ENCODE measurements around the gene TOX3. TPM values are rescaled to one million over a fixed set of nuclear protein-coding genes. Genes with fewer than 3 reads are reported as not detected.

TOX3 gene
- total and polyA plus RNA-seq, 2 donors (not counting 1 experiment from before 2014, with no cell fraction given) = not detected

DNA sequence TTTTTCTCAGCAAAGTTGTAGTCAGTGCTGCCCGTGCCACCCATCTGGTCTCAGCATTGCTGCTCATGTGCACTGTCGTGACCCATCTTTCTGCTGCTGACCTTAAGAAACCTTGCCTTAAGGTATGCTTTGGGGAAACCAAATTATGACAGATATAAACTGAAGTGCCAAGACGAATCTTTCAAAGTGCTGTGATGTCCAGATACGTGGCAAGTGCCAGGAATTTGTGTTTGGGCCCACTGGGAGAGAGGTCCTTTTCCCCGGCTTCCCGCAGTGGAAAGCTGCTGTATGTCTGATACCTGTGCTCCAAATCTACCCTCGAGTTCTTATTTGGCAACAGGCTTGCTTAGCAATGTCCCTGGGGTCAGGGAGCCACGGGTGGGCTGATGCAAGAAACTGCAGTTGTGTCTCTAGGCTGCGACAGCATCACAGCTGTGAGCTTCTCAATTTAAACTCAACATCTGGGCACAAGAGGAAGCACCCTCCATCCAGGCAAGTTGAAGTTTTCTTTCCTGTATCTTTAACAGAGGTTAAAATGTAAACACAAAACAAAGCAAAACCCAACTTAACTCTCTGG is 30.3 kb upstream of the TOX3 start:
- TF ChIP-seq EZH2 (IDR thresholded peaks at IDR 0.05; ENCODE audit: borderline replicate concordance, insufficient read depth, low read depth, low read length, poor library complexity, severe bottlenecking) (no peak), CTCF (IDR thresholded peaks at IDR 0.05) (no peak)
- Histone ChIP-seq H3K4me3 (ENCODE audit: control extremely low read depth in 1 of 5, extremely low read depth in 1 of 5, insufficient read depth in 1 of 5, low read depth in 2 of 5, low read length in 4 of 5) (no peak overlapping the region), H3K36me3 (replicated peaks in 1 of 2; ENCODE audit: control extremely low read depth in 1 of 2, control insufficient read depth in 1 of 2, extremely low read depth in 1 of 2, insufficient read depth in 2 of 2, low read length in 1 of 2) (no peaks in the 10 kb centered on the region), H3K27ac (ENCODE audit: low read length in 2 of 2) (no peak overlapping the region), H3K9ac (ENCODE audit: low read length) (no peak overlapping the region), H3K79me2 (ENCODE audit: control insufficient read depth, insufficient read depth, low read length) (no peaks in the 10 kb centered on the region), H3K27me3 (replicated peaks in 1 of 4; ENCODE audit: control extremely low read depth in 1 of 4, control insufficient read depth in 3 of 4, insufficient read depth in 4 of 4, low read length in 3 of 4) (no peaks in the 10 kb centered on the region), H4K20me1 (ENCODE audit: control insufficient read depth, insufficient read depth, low read length, poor library complexity, severe bottlenecking) (no peaks in the 10 kb centered on the region), H3K4me1 (ENCODE audit: control insufficient read depth in 2 of 2, insufficient read depth in 2 of 2, low read length in 2 of 2) (no peaks in the 10 kb centered on the region), H3K4me2 (replicated peaks; ENCODE audit: low read depth, low read length, poor library complexity, severe bottlenecking) (no peak overlapping the region), H3K9me3 (ENCODE audit: control extremely low read depth in 1 of 3, control insufficient read depth in 2 of 3, insufficient read depth in 1 of 3, low read length in 2 of 3) (no peaks in the 10 kb centered on the region), H2AFZ (ENCODE audit: insufficient read depth, low read depth, low read length, poor library complexity, severe bottlenecking) (no peak overlapping the region)
- Mint-ChIP-seq H3K4me3 (no peak overlapping the region), H3K4me1 (no peaks in the 10 kb centered on the region), H3K27ac (no peak overlapping the region), H3K27me3 (no peaks in the 10 kb centered on the region), H3K9me3 (ENCODE audit: insufficient read depth) (no peaks in the 10 kb centered on the region)
- CTCF ChIA-PET = no interaction called here
- 83% methylated on average over 9 of the region's 9 CpGs for WGBS (ENCODE audit: insufficient coverage)
- DNase-seq (no peak), ATAC-seq (ENCODE audit: low read depth) (no peak)
- intact Hi-C loops (cut with micrococcal nuclease) = no loop called here
- POLR2A ChIA-PET = no interaction called here

GRCh38 chr16:52573365-52574299 is 26.7 kb upstream of the TOX3 start:
- Mint-ChIP-seq H3K27me3 (no peaks in the 10 kb centered on the region), H3K9me3 (ENCODE audit: insufficient read depth) (no peaks in the 10 kb centered on the region), H3K27ac (no peak overlapping the region), H3K4me3 (no peak overlapping the region), H3K4me1 (no peaks in the 10 kb centered on the region)
- H3K4me3 ChIP-seq (ENCODE audit: control extremely low read depth in 1 of 5, extremely low read depth in 1 of 5, insufficient read depth in 1 of 5, low read depth in 2 of 5, low read length in 4 of 5) = no peak overlapping the region
- no peaks in the 10 kb centered on the region for H3K4me1 ChIP-seq (ENCODE audit: control insufficient read depth in 2 of 2, insufficient read depth in 2 of 2, low read length in 2 of 2)
- WGBS (ENCODE audit: insufficient coverage) = 71% methylated on average over 2 of the region's 7 CpGs
- no peaks in the 10 kb centered on the region for H3K36me3 ChIP-seq (replicated peaks in 1 of 2; ENCODE audit: control extremely low read depth in 1 of 2, control insufficient read depth in 1 of 2, extremely low read depth in 1 of 2, insufficient read depth in 2 of 2, low read length in 1 of 2)
- H3K9me3 ChIP-seq (ENCODE audit: control extremely low read depth in 1 of 3, control insufficient read depth in 2 of 3, insufficient read depth in 1 of 3, low read length in 2 of 3) = no peaks in the 10 kb centered on the region
- no peaks in the 10 kb centered on the region for H3K79me2 ChIP-seq (ENCODE audit: control insufficient read depth, insufficient read depth, low read length)
- TF ChIP-seq CTCF (IDR thresholded peaks at IDR 0.05) (no peak), EZH2 (IDR thresholded peaks at IDR 0.05; ENCODE audit: borderline replicate concordance, insufficient read depth, low read depth, low read length, poor library complexity, severe bottlenecking) (no peak)
- DNase-seq (no peak), ATAC-seq (ENCODE audit: low read depth) (no peak)
- no peak overlapping the region for H3K9ac ChIP-seq (ENCODE audit: low read length)
- H3K27me3 ChIP-seq (replicated peaks in 1 of 4; ENCODE audit: control extremely low read depth in 1 of 4, control insufficient read depth in 3 of 4, insufficient read depth in 4 of 4, low read length in 3 of 4) = no peaks in the 10 kb centered on the region
- POLR2A ChIA-PET = no interaction called here
- H4K20me1 ChIP-seq (ENCODE audit: control insufficient read depth, insufficient read depth, low read length, poor library complexity, severe bottlenecking) = no peaks in the 10 kb centered on the region
- no peak overlapping the region for H3K4me2 ChIP-seq (replicated peaks; ENCODE audit: low read depth, low read length, poor library complexity, severe bottlenecking)
- CTCF ChIA-PET = no interaction called here
- intact Hi-C loops (cut with micrococcal nuclease) = no loop called here
- H3K27ac ChIP-seq (ENCODE audit: low read length in 2 of 2) = no peak overlapping the region
- H2AFZ ChIP-seq (ENCODE audit: insufficient read depth, low read depth, low read length, poor library complexity, severe bottlenecking) = no peak overlapping the region
